KMS-11 (cell line): ENCODE measurements around the gene URB1.
A peak's percentile ranks its signal among the peaks of the same experiment; 100 is the strongest.

ENCODE experiments used
- H2AFZ ChIP-seq: fragments of 200-600 bp; sonication (generic); 2 replicates; pipeline ENCODE4 v1.6.1; 2016; ENCODE audit warnings: antibody characterized with exemption, mixed run types, low read depth
- H3K27ac ChIP-seq: fragments of 200-600 bp; sonication (generic); 2 replicates; pipeline ENCODE4 v1.6.1; 2016; ENCODE audit warnings: mild to moderate bottlenecking, mixed run types
- H3K27me3 ChIP-seq: fragments of 200-600 bp; sonication (generic); 2 replicates; pipeline ENCODE4 v1.6.1; 2017; ENCODE audit warnings: mild to moderate bottlenecking, low read depth, mixed run types, moderate library complexity; ENCODE audit not compliant: insufficient read depth
- H3K36me3 ChIP-seq: fragments of 200-600 bp; sonication (generic); 2 replicates; pipeline ENCODE4 v1.6.1; 2017; ENCODE audit warnings: mild to moderate bottlenecking, mixed run types; ENCODE audit not compliant: insufficient read depth
- H3K4me1 ChIP-seq: fragments of 200-600 bp; sonication (generic); 2 replicates; pipeline ENCODE4 v1.6.1; 2016; ENCODE audit warnings: mild to moderate bottlenecking, low read depth, mixed run types; ENCODE audit not compliant: poor library complexity, severe bottlenecking
- H3K4me2 ChIP-seq: fragments of 200-600 bp; sonication (generic); 2 replicates; pipeline ENCODE4 v1.7.0; 2016; ENCODE audit warnings: mild to moderate bottlenecking, mixed run types
- H3K4me3 ChIP-seq: fragments of 200-600 bp; sonication (generic); IDR thresholded peaks from 2 replicates; pipeline ENCODE4 v1.6.1; 2017; ENCODE audit warnings: low read depth, low read length, mixed read lengths; ENCODE audit not compliant: insufficient read depth
- H3K79me2 ChIP-seq: fragments of 200-600 bp; sonication (generic); 2 replicates; pipeline ENCODE4 v1.6.1; 2016; ENCODE audit warnings: low read depth, mixed run types; ENCODE audit not compliant: insufficient read depth
- H3K9ac ChIP-seq: fragments of 200-600 bp; sonication (generic); 2 replicates; pipeline ENCODE4 v1.6.1; 2016; ENCODE audit warnings: mild to moderate bottlenecking, mixed run types
- H4K20me1 ChIP-seq: fragments of 200-600 bp; sonication (generic); 2 replicates; pipeline ENCODE4 v1.6.1; 2016; ENCODE audit warnings: mild to moderate bottlenecking, mixed run types; ENCODE audit not compliant: insufficient read depth
- CTCF ChIP-seq: fragments of 200-600 bp; sonication (generic); conservative IDR thresholded peaks from 2 replicates; pipeline ENCODE4 v1.6.1; 2017; ENCODE audit warnings: low read depth, mild to moderate bottlenecking, antibody characterized with exemption, low read length, moderate library complexity, mixed read lengths

URB1 gene

DNA sequence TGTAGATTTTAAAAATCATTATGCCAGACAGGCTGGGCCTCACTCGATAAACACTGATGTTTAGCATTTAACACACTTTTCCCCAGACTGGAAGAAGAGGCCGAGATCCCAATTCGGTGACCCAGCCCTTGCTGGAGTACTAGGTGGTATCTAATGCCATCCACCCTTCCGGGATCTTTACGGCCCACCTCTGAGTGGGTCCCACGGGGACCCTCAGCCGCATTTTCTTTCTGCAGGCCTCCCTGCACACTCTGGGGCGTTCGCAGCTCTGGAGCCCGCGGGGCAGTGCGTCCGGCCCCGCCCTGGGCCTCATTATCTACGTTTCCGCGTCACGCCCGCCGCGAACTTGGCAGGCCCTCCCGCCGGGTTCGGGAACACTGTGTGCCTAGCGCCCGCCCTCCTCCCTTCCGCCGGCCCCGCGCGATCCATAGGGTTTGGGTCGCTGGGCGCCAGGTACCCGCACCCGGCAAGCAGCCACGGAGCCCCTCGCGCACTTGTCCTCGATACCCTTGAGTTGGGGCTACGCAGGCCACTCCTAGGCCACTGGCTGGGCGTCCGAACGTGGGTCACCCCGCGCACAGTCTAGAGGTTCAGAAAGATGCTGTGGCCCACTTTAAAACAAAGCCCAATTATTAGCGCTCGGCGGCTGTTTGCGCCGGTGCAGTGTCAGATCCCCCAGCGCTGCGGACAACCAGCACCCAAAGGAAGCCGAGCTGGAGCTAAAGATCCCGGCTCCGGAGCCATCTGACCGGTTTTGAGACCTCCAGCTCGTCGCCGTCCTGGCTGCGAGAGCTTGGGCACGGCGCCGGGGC, 18.7 kb upstream of the URB1 start:
- no peak overlapping the region for H3K27ac ChIP-seq
- H3K79me2 ChIP-seq, result no peaks in the 10 kb centered on the region
- H3K9ac ChIP-seq, result no peak overlapping the region
- H3K36me3 ChIP-seq, result no peaks in the 10 kb centered on the region
- no peaks in the 10 kb centered on the region for H4K20me1 ChIP-seq
- H3K4me2 ChIP-seq, result no peak overlapping the region
- no peaks in the 10 kb centered on the region for H3K27me3 ChIP-seq
- H3K4me1 ChIP-seq, result no peaks in the 10 kb centered on the region
- H2AFZ ChIP-seq, result peak overlapping the region; percentile 50; the same call in 1 of the 2 replicates
- no peak for TF ChIP-seq CTCF
- H3K4me3 ChIP-seq, result no peak overlapping the region

DNA sequence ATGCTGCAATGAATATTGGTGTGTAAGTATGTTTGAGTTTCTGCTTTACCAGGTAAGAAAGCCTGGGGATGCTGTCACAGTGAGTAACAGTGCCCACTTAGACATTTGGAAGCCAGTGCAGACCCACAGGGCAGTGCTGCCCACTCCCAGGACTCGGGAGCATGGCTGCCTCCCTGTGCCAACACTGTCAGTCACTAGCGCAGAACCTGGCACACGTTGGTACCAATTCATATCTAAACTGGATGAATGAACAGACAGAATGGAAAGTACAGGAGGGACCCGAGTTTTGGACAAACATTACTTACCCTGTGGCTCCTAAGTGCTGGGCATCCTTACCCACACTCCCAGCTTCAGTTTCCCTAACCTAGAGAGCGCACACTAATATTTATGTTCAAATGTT, 18.1 kb upstream of the URB1 start:
- no peak for TF ChIP-seq CTCF
- Histone ChIP-seq H2AFZ (no peak overlapping the region), H3K9ac (no peak overlapping the region), H3K4me1 (no peaks in the 10 kb centered on the region), H3K4me3 (no peak overlapping the region), H3K4me2 (no peak overlapping the region), H3K27ac (no peak overlapping the region), H3K79me2 (no peaks in the 10 kb centered on the region), H3K27me3 (no peaks in the 10 kb centered on the region), H3K36me3 (no peaks in the 10 kb centered on the region), H4K20me1 (no peaks in the 10 kb centered on the region)

- no peak overlapping the region for H3K9ac ChIP-seq
- H3K4me2 ChIP-seq, result no peak overlapping the region
- no peaks in the 10 kb centered on the region for H3K27me3 ChIP-seq
- H4K20me1 ChIP-seq, result no peaks in the 10 kb centered on the region
- no peak overlapping the region for H3K27ac ChIP-seq
- TF ChIP-seq CTCF, result no peak
- no peak overlapping the region for H2AFZ ChIP-seq
- H3K4me1 ChIP-seq, result no peaks in the 10 kb centered on the region
- H3K4me3 ChIP-seq, result no peak overlapping the region
- H3K36me3 ChIP-seq, result no peaks in the 10 kb centered on the region
- no peaks in the 10 kb centered on the region for H3K79me2 ChIP-seq
Measured at GRCh38 chr21:32410291-32410690, 17.5 kb upstream of the URB1 start.

- Histone ChIP-seq H3K27me3 (no peaks in the 10 kb centered on the region), H3K79me2 (no peaks in the 10 kb centered on the region), H3K4me2 (no peak overlapping the region), H3K27ac (no peak overlapping the region), H2AFZ (no peak overlapping the region), H3K4me1 (peaks cover 11% of the 10 kb centered on the region), H3K36me3 (no peaks in the 10 kb centered on the region), H4K20me1 (no peaks in the 10 kb centered on the region), H3K9ac (no peak overlapping the region), H3K4me3 (no peak overlapping the region)
- TF ChIP-seq CTCF, result no peak
Measured at GRCh38 chr21:32406405-32406804, 13.6 kb upstream of the URB1 start.
